Stimulated activated naive CD4-positive, alpha-beta T cell (primary cell): ENCODE measurements around the gene FARP1.

ENCODE experiments used
- DNase-seq, 6 experiments: peaks; one replicate each; lab custom pipeline; 2025; lab: John Stamatoyannopoulos, UW

Gene FARP1

GRCh38 chr13:98332222-98332621, 189.3 kb downstream of the FARP1 start:
- no peak for DNase-seq

- no peak for DNase-seq
These were observed 189.8 kb downstream of the FARP1 start for GRCh38 chr13:98332691-98333090.

GRCh38 chr13:98333486-98333885, 190.6 kb downstream of the FARP1 start:
- DNase-seq: no peak

DNA sequence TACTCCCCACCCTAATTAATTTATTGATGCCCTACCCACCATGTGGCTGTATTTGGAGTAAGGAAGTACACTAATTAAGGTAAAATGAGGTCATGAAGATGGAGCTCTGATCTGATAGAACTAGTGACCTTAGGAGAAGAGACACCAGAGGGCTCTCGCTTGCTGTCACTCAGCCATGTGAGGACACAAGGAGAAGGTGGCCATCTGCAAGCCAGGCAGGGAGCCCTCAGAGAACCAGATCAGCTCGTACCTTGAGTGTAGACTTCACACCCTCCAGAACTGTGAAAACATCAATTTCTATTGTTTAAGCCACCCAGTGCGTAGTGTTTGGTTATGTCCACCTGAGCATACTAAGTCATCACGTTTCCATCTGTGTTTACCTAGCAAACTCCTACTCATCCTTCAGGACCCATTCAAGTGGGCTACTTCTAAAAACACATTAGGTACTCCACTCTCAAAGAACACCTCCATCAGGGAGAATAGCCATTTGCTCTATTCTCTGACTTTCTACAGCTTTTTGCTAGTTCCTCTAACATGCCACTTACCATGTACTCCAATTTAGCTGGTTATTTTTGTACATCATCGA, 191.8 kb downstream of the FARP1 start:
- DNase-seq: no peak

GRCh38 chr13:98335721-98336120, 192.8 kb downstream of the FARP1 start:
- DNase-seq: no peak

- no peak for DNase-seq
These were observed 195.4 kb downstream of the FARP1 start for GRCh38 chr13:98338310-98338709.

DNA sequence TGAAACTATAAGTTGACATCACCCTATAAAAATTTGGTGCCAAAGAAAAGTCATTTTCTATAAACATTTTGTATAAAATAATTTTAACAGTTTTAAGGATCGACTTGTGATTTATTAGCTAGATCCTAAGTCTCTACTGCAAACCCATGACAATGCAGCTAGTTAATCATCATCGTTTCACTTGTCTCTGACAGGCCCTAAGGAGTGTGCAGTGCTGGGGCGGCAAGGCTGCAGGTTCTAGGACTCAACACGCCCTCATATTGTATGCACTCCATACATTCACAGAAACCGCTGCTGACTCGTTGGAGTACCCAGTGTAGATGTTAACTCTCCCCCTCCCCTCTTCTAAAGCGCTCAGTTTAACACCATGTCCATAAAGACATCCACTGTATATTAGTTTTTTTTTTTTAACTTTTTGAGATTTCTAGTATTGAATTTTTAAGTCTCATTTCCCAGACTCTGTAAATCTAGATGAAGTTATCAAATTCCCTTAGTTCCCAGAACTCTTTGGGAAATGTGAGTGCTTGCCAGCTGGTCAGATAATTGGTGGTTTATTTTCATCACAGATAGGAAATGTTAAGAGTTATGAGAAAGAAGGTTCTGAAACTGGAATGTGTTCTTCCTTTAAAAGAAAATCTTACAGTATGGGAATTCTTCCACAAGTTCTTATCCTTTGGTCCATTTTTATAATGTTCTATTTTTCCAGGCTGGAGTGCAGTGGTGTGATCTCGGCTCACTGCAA, 197.0 kb downstream of the FARP1 start:
- DNase-seq: no peak

GRCh38 chr13:98342953-98343352, 200.1 kb downstream of the FARP1 start:
- no peak for DNase-seq

- DNase-seq: no peak
These were observed 200.6 kb downstream of the FARP1 start for GRCh38 chr13:98343461-98343860.

DNA sequence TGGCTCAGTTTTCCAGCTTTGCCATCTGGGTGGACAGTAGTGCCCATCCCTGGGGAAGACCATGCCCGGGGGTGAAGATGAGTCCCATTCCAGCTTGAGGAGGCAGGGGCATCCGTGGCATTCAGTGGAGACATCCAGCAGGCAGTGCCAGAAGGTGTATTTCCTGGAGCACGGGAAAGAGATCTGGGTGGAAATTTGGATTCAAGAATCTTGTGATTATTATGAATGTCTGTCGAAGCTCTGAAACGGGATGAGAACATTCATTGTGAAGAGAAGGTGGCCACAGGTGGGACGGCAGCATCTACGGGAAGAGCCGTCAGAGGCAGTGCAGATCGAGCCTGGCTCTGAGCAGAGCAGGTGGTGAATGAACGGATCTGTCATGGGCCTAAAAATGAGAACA, 201.5 kb downstream of the FARP1 start:
- no peak for DNase-seq

- no peak for DNase-seq
These were observed 202.4 kb downstream of the FARP1 start for GRCh38 chr13:98345107-98345935.

DNA sequence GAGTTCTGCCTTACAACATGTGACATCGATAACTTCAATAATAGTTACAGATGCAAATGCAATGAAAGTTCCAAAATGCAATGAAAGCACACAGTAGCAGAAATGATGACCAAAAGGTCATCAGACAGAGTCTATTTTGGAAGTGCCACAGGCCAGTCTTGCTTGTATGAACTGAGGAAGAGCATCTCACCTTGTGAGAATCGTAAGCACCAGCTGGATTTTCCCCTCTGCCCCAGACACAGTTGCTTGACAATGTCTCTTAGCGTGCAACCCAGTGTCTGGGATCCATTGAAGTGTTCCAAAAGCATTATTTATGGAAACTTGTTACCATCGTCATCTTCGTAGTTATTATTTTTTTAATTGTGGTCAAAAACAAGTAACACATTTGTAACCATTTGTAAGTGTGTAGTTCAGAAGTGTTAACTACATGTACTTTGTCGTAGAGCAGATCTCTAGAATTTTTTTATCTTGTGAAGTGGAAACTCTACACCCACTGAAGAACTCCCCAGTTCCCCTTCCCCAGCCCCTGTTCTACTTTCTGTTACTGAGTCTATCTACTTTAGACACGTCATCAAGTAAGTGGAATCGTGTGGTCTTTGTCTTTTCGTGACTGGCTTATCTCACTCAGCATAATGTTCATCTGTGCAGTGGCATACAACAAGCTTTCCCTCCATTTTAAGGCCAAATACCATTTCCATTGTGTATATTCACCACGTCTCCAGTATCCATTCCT, 204.2 kb downstream of the FARP1 start:
- no peak for DNase-seq

- no peak for DNase-seq
These were observed 204.9 kb downstream of the FARP1 start for GRCh38 chr13:98347756-98348155.

DNA sequence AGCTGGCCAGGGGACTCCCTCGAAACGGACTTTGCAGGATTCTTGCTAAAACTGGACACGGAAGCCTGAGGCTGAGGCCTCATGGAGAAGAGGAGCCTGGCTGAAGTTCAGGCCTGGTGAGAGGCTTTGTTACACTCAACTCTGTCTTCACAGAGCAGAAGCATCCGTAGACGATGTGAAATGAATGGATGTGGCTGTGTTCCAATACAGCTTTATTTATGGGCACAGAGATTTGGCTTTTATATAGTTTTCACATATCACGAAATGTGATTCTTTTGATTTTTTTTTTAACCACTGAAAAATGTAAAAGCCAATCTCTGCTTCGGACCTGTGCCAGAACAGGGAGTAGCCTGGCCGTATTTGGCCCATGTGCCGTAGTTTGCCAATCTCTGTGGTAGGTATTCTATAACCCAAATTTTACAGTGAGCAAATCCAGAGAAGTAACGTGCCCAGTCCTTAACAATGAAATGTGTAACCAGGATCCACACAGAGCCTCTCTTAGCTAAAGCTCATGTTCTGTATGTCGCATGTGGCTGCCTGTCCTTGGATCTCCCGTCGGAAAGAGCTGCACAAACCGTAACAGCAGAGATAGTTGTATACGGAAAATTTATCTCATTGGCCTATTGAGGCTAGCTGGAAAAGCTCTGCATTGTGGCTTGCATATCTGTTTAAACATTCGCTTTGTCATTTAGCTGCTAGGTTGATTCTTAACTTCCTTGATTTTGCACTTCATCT, 205.7 kb downstream of the FARP1 start:
- no peak for DNase-seq

- DNase-seq: no peak
These were observed 206.9 kb downstream of the FARP1 start for GRCh38 chr13:98349731-98350305.

- DNase-seq: no peak
These were observed 207.9 kb downstream of the FARP1 start for GRCh38 chr13:98350746-98351330.

- DNase-seq: no peak
These were observed 208.7 kb downstream of the FARP1 start for GRCh38 chr13:98351636-98352035.

DNA sequence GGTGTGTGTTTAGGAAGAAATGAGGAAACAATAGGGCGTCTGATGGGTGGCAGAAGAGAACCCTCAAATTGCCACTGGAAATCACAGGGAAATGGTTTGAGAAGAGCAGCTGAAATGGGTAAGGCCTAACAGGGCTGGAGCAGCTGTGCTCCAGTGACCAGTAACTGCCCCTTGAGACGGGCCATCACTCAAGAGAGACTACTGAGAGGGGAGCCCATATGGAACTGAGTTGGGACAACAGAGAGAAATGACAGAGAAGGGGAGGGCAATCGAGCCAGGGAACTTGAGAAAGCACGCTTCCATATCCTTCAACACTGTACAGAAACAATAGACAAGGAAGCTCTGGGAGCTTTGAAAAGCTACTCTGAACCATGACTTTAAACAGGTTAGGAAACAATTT, 209.3 kb downstream of the FARP1 start:
- DNase-seq: no peak

DNA sequence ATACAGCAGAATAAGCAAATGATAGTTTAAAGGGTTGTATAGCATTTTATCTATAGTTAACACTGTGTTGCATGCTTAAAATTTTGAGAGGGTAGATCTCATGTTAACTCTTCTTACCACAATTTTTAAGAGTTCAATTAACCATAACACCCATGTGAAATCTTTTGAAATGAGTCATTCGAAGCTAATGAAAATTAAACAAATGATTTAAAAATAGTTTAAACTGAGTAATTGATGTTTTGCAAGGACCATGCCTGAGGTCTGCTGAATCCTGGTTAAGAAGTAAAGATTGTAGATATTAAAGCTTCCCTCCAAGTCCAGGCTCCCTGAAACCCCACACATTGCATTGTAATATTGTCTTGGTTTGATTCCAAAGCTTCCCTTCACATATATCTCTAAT, 210.9 kb downstream of the FARP1 start:
- no peak for DNase-seq

DNA sequence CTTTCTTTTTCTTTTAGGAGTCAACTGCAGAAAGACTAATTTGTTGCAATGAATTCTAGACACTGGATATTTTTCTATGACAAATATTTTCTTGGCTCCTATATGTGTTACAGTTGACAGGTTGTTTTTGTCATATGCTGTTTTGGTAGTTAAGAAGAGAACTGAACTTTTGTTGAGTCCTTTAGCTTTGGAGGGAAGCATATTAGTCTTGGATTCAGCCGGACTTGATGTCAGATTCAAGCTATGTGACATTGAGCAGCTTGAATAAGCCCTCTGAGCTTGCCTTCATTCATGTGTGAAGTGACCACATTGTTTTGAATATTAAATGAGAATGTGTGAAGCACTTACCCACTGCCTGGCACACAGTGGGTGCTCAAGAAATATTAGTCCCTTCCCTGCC, 216.0 kb downstream of the FARP1 start:
- DNase-seq: no peak

DNA sequence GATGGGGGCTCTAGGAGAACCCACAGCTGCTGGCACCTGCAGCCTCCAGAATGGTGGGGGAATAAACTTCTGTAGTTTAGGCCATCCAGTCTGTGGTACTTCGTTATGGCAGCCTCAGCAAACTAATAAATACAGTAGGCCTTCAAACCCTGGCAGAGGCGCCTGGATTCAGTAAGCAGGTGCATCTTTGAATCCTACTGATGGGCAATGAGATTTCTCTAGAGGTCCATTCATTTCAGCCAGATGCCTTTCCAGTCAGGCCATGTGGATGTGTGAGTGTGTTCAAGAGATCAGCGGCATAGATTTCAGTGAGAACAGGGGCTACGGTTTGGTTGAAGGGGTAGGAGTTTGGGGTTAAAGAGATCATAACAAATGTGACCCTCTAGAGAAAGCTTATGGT, 217.7 kb downstream of the FARP1 start:
- DNase-seq: no peak
